AG08396 (cell line): Measurements from ENCODE around the gene ORM2.
"Not testable (repeated sequence)": the region's sequence is repeated elsewhere in the genome, so short reads cannot be mapped to it uniquely, and the experiment has no call there.

Source experiments
- DNase-seq: peaks from one replicate; pipeline ENCODE4 v3.0.0; 2012; ENCODE audit warnings: low spot score, mixed read lengths

The ORM2 gene

GRCh38 chr9:114314881-114315722 lies 14.6 kb upstream of the ORM2 start:
- DNase-seq = no peak

- no peak for DNase-seq
These were observed 13.8 kb upstream of the ORM2 start for GRCh38 chr9:114315723-114316363.

- no peak for DNase-seq
These were observed 13.0 kb upstream of the ORM2 start for GRCh38 chr9:114316605-114317230.

GRCh38 chr9:114317665-114318357 lies 11.9 kb upstream of the ORM2 start:
- DNase-seq = peak; percentile 45

- no peak for DNase-seq
These were observed 11.3 kb upstream of the ORM2 start for GRCh38 chr9:114318416-114318815.

- no peak for DNase-seq
These were observed 10.5 kb upstream of the ORM2 start for GRCh38 chr9:114319147-114319546.

GRCh38 chr9:114320710-114321109 lies 9.0 kb upstream of the ORM2 start:
- not testable (repeated sequence) for DNase-seq

GRCh38 chr9:114321759-114322158 lies 7.9 kb upstream of the ORM2 start:
- DNase-seq = no peak

- DNase-seq = not testable (repeated sequence)
These were observed 7.4 kb upstream of the ORM2 start for GRCh38 chr9:114322160-114322818.

- DNase-seq = not testable (repeated sequence)
These were observed 6.7 kb upstream of the ORM2 start, which contains the start of gene ORM1 for GRCh38 chr9:114322831-114323531. ORM1 (plus strand) TSS chr9:114323098; CDS start chr9:114323134, 36 bp downstream.

- DNase-seq = not testable (repeated sequence)
These were observed 5.8 kb upstream of the ORM2 start for GRCh38 chr9:114323849-114324248.

- no peak for DNase-seq
These were observed 5.2 kb upstream of the ORM2 start for GRCh38 chr9:114324492-114324891.

- DNase-seq = not testable (repeated sequence)
These were observed 4.7 kb upstream of the ORM2 start for GRCh38 chr9:114324965-114325364.

- DNase-seq = not testable (repeated sequence)
These were observed 3.9 kb upstream of the ORM2 start for GRCh38 chr9:114325684-114326254.

- no peak for DNase-seq
These were observed 1.9 kb upstream of the ORM2 start for GRCh38 chr9:114327749-114328148.

- not testable (repeated sequence) for DNase-seq
These were observed 1.3 kb upstream of the ORM2 start for GRCh38 chr9:114328357-114328820.

GRCh38 chr9:114328937-114329624 lies 588 bp upstream of the ORM2 start:
- not testable (repeated sequence) for DNase-seq

GRCh38 chr9:114330636-114331035 lies 967 bp downstream of the ORM2 start:
- DNase-seq = no peak

GRCh38 chr9:114331229-114332195 lies 1.8 kb downstream of the ORM2 start:
- DNase-seq = not testable (repeated sequence)
